Cardiac muscle cell (in vitro differentiated cells and primary cell): ENCODE data around the gene PCDHB13. TPM values are rescaled to one million over a fixed set of nuclear protein-coding genes. Genes with fewer than 3 reads are reported as not detected.
"Not testable (repeated sequence)": the region's sequence is repeated elsewhere in the genome, so short reads cannot be mapped to it uniquely, and the experiment has no call there.

Source experiments
- DNase-seq, 2 donors: peaks; one replicate each; pipeline versions ENCODE4 v3.0.0 to v3.0.0-alpha.2; 2010 to 2017; ENCODE audit warnings: low read depth in 1 of 2, low spot score in 1 of 2
- H3K27ac ChIP-seq: fragments of 200-600 bp; sonication (generic); 2 replicates; pipeline ENCODE4 v1.5.1; 2016
- H3K27me3 ChIP-seq: fragments of 200-600 bp; sonication (generic); 2 replicates; pipeline ENCODE4 v1.6.0; 2016; ENCODE audit warnings: control low read depth
- H3K36me3 ChIP-seq: fragments of 200-600 bp; sonication (generic); 2 replicates; pipeline ENCODE4 v1.5.1; 2016; ENCODE audit warnings: control low read depth
- H3K4me1 ChIP-seq: fragments of 200-600 bp; sonication (generic); 2 replicates; pipeline ENCODE4 v1.8.1; 2017; ENCODE audit warnings: low read depth, mild to moderate bottlenecking, mixed run types
- H3K4me3 ChIP-seq: fragments of 200-600 bp; sonication (generic); 2 replicates; pipeline ENCODE4 v1.5.1; 2016; ENCODE audit warnings: mild to moderate bottlenecking
- H3K9me3 ChIP-seq: fragments of 200-600 bp; sonication (generic); 2 replicates; pipeline ENCODE4 v1.5.1; 2017; ENCODE audit warnings: low read depth, mild to moderate bottlenecking, control low read depth
- polyA plus RNA-seq: library from polyadenylated mRNA; unstranded; fragments of >200 nt; fragmentation: Nextera tagmentation; extraction: Ambion mirVana; gene quantifications from 2 replicates; pipeline ENCODE4 v1.2.1, GENCODE V29; 2016
- total RNA-seq: library from RNA; depleted of rRNA; stranded (reverse); fragments of >200 nt; gene quantifications from 2 replicates; pipeline ENCODE4 v1.2.3, GENCODE V29; 2016
- TF ChIP-seq, protein P1 (sequence below): IDR thresholded peaks from 2 replicates; pipeline ENCODE4 v1.5.1; 2012; ENCODE audit warnings: low read depth, mild to moderate bottlenecking, low read length

PCDHB13 gene
- total RNA-seq (7.8 and 8.4 TPM in 2 replicates), polyA plus RNA-seq (1.3 and 3.1 TPM in 2 replicates)

DNA sequence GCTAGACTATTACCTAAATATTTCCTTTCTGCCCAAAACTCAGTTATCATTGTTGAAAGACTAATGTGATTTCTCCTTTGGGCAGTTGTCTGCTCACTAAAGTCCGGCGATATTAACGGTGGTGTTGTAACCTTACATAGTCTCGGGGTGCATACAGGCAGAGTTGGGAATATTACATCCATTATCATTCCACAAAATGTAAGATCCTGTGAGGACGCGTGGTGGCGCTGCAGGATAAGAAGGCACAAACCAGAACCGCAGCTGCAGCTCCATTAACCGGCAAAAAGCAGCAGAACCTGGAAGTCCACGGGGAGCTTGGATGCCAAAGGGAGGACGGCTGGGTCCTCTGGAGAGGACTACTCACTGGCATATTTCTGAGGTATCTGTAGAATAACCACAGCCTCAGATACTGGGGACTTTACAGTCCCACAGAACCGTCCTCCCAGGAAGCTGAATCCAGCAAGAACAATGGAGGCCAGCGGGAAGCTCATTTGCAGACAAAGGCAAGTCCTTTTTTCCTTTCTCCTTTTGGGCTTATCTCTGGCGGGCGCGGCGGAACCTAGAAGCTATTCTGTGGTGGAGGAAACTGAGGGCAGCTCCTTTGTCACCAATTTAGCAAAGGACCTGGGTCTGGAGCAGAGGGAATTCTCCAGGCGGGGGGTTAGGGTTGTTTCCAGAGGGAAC, at the start of gene PCDHB13:
Gene PCDHB13, plus strand, starts transcription at position 264 of the 684 bp plus-strand sequence. Its CDS starts 205 bp downstream, at position 469.
- not testable (repeated sequence) for H3K27ac ChIP-seq, H3K36me3 ChIP-seq, H3K27me3 ChIP-seq, H3K9me3 ChIP-seq, H3K4me3 ChIP-seq, H3K4me1 ChIP-seq
- DNase-seq = peak; percentile 26 to 71

DNA sequence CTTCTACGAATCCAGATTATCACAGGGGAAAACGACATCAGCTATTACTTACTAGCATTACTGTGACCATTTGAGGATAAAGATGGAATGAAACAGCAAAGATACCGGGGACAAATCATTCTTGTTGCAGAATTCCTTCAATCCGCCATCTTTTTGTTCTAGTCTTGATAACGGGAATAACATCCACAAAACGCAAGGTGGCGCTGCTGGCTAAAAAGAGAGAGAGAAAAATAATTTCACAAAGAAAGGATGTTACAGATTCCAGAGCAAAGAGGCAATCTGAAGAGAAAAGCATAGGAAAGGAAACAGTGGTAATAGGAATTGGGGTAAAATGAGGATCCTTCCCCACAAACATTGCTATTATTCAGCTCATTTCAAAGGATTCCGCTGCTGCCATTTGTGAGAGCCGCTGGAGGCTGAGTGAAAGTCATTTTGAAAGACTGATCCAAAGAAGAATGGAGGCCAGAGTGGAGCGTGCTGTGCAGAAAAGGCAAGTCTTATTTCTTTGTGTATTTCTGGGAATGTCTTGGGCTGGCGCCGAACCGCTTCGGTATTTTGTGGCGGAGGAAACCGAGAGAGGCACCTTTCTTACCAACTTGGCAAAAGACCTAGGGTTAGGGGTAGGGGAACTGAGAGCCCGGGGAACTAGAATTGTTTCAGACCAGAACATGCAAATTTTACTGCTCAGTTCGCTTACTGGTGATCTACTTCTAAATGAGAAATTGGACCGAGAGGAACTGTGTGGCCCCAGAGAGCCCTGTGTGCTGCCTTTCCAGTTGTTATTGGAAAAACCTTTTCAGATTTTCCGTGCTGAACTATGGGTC, 41.1 kb upstream of the PCDHB13 start, which contains the start of gene PCDHB7:
Gene PCDHB7, plus strand, starts transcription at position 264 of the 824 bp plus-strand sequence. Its CDS starts 192 bp downstream, at position 456.
- Histone ChIP-seq H3K4me1 (no peaks in the 10 kb centered on the region), H3K9me3 (no peaks in the 10 kb centered on the region), H3K4me3 (no peak within 1 kb of the TSS), H3K36me3 (no peaks in the 10 kb centered on the region), H3K27ac (no peak within 1 kb of the TSS), H3K27me3 (no peaks in the 10 kb centered on the region)
- peak; percentile 18 to 24 for DNase-seq
- TF ChIP-seq, protein P1, sequence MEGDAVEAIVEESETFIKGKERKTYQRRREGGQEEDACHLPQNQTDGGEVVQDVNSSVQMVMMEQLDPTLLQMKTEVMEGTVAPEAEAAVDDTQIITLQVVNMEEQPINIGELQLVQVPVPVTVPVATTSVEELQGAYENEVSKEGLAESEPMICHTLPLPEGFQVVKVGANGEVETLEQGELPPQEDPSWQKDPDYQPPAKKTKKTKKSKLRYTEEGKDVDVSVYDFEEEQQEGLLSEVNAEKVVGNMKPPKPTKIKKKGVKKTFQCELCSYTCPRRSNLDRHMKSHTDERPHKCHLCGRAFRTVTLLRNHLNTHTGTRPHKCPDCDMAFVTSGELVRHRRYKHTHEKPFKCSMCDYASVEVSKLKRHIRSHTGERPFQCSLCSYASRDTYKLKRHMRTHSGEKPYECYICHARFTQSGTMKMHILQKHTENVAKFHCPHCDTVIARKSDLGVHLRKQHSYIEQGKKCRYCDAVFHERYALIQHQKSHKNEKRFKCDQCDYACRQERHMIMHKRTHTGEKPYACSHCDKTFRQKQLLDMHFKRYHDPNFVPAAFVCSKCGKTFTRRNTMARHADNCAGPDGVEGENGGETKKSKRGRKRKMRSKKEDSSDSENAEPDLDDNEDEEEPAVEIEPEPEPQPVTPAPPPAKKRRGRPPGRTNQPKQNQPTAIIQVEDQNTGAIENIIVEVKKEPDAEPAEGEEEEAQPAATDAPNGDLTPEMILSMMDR = peak; percentile 34

DNA sequence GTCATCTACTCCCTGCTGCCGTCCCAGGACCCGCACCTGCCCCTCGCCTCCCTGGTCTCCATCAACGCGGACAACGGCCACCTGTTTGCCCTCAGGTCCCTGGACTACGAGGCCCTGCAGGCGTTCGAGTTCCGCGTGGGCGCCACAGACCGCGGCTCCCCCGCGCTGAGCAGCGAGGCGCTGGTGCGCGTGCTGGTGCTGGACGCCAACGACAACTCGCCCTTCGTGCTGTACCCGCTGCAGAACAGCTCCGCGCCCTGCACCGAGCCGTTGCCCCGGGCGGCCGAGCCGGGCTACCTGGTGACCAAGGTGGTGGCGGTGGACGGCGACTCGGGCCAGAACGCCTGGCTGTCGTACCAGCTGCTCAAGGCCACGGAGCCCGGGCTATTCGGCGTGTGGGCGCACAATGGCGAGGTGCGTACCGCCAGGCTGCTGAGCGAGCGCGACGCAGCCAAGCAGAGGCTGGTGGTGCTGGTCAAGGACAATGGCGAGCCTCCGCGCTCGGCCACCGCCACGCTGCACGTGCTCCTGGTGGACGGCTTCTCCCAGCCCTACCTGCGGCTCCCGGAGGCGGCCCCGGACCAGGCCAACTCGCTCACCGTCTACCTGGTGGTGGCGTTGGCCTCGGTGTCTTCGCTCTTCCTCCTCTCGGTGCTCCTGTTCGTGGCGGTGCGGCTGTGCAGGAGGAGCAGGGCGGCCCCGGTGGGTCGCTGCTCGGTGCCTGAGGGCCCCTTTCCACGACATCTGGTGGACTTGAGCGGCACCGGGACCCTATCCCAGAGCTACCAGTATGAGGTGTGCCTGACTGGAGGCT, 39.2 kb upstream of the PCDHB13 start:
- H3K4me1 ChIP-seq, H3K27me3 ChIP-seq, H3K27ac ChIP-seq, DNase-seq, H3K36me3 ChIP-seq, H3K9me3 ChIP-seq, H3K4me3 ChIP-seq: not testable (repeated sequence)

DNA sequence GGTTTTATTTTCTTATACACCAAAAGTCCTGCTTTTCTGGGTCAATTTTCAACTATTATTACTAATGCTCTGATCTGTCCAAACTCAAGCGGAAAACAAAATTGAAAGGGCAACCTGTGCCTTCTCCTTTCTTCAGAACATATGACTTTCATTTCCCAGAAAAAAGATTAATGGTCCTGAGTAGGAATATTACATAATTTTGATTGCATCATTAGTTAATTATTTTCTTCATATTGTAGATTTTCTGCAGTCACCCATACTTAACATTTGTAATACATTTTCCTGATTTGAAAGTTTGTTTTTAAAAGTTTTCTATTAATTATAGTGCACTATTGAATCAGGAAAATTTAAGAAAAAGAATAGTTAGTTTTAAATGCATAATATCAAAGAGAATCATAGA, 37.8 kb upstream of the PCDHB13 start:
- no peaks in the 10 kb centered on the region for H3K9me3 ChIP-seq
- TF ChIP-seq, protein P1 = no peak
- H3K36me3 ChIP-seq = no peaks in the 10 kb centered on the region
- no peaks in the 10 kb centered on the region for H3K27me3 ChIP-seq
- no peak overlapping the region for H3K27ac ChIP-seq
- H3K4me1 ChIP-seq = no peaks in the 10 kb centered on the region
- no peak overlapping the region for H3K4me3 ChIP-seq
- no peak for DNase-seq

DNA sequence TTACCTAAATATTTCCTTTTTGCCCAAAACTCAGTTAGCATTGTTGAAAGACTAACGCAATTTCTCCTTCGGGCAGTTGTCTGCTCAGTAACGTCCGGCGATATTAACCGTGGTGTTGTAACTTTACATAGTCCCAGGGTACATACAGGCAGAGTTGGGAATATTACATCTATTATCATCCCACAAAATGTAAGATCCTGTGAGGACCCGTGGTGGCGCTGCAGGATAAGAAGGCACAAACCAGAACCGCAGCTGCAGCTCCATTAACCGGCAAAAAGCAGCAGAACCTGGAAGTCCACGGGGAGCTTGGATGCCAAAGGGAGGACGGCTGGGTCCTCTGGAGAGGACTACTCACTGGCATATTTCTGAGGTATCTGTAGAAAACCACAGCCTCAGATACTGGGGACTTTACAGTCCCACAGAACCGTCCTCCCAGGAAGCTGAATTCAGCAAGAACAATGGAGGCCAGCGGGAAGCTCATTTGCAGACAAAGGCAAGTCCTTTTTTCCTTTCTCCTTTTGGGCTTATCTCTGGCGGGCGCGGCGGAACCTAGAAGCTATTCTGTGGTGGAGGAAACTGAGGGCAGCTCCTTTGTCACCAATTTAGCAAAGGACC, 36.0 kb upstream of the PCDHB13 start, which contains the start of gene PCDHB8:
Gene PCDHB8, plus strand, starts transcription at position 214 of the 615 bp plus-strand sequence. Its CDS starts 245 bp downstream, at position 459.
- DNase-seq = peak in 1 of 2 donors; percentile 25
- H3K27ac ChIP-seq, H3K27me3 ChIP-seq, H3K36me3 ChIP-seq, H3K4me1 ChIP-seq, H3K9me3 ChIP-seq: not testable (repeated sequence)
- peak within 1 kb of the TSS; percentile 29 for H3K4me3 ChIP-seq

DNA sequence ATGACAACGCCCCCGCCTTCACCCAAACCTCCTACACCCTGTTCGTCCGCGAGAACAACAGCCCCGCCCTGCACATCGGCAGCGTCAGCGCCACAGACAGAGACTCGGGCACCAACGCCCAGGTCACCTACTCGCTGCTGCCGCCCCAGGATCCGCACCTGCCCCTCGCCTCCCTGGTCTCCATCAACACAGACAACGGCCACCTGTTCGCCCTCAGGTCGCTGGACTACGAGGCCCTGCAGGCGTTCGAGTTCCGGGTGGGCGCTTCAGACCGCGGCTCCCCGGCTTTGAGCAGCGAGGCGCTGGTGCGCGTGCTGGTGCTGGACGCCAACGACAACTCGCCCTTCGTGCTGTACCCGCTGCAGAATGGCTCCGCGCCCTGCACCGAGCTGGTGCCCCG, 34.3 kb upstream of the PCDHB13 start:
- H3K4me3 ChIP-seq, H3K9me3 ChIP-seq, H3K36me3 ChIP-seq, H3K27me3 ChIP-seq, DNase-seq, H3K27ac ChIP-seq, H3K4me1 ChIP-seq: not testable (repeated sequence)

DNA sequence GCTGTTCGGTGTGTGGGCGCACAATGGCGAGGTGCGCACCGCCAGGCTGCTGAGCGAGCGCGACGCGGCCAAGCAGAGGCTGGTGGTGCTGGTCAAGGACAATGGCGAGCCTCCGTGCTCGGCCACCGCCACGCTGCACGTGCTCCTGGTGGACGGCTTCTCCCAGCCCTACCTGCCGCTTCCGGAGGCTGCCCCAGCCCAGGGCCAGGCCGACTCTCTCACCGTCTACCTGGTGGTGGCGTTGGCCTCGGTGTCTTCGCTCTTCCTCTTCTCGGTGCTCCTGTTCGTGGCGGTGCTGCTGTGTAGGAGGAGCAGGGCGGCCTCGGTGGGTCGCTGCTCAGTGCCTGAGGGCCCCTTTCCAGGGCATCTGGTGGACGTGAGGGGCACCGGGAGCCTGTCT, 33.8 kb upstream of the PCDHB13 start:
- not testable (repeated sequence) for H3K4me1 ChIP-seq, H3K36me3 ChIP-seq, H3K4me3 ChIP-seq, H3K27ac ChIP-seq, DNase-seq, H3K27me3 ChIP-seq, H3K9me3 ChIP-seq
